ENCODE results near the gene RAX2.

Gene RAX2

DNA sequence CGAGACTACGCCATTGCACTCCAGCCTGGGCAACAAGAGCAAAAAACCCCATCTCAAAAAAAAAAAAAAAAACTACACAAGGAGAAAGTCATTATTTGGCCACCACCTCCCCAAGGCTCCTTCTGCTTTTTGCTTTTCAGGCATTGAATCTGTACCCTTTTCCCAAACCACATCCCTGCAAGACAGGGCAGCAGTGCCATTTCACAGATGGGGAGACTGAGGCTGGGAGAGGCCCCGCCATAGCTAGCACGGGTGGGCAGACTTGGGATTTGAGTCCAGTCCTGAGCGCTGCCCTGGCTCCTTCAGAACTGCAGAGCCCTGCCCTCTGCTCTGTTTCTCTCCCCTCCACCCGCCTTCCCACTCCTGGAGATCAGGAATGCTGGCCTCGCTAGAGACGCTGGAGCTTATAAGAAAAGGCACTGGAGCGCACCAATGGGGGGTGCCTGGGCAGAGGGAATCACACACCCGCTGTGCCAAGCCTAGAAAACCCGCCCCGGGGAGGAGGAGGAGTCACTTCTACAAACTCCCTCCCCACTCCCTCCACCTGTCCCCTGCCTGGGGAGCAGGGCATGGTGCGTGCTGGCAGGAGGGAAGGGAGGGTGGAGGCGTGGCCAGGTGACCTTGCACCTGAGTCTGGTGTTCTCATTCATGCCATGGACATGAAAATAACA lies 46.3 kb downstream of the RAX2 start:
- no peak overlapping the region for H3K9ac ChIP-seq
- H3K27ac ChIP-seq: no peak overlapping the region

DNA sequence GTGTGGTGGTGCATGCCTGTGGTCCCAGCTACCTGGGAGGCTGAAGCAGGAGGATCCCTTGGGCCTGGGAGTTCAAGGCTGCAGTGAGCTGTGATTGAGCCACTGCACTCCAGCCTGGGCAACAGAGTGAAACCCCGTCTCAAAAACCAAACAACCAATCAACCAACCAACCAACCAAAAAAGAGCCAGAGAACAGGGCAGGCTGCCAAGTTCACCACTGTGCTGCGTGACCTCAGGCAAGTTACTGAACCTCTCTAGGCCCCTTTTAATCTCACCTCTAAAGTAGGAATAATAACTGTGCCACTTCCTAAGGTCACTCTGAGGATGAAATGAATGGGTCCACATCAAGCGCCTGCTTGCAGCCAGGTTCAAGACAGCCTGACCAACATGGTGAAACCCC lies 46.9 kb downstream of the RAX2 start:
- no peaks in the 10 kb centered on the region for H4K20me1 ChIP-seq (ENCODE audit: insufficient read depth)
- no peak overlapping the region for H3K9ac ChIP-seq
- H3K4me3 ChIP-seq (IDR thresholded peaks at IDR 0.05; ENCODE audit: insufficient read depth, low read depth, low read length): no peak overlapping the region
- H2AFZ ChIP-seq (ENCODE audit: low read depth): no peak overlapping the region
- no peak overlapping the region for H3K27ac ChIP-seq
- no peaks in the 10 kb centered on the region for H3K79me2 ChIP-seq (ENCODE audit: insufficient read depth, low read depth)
- TF ChIP-seq, protein P1, sequence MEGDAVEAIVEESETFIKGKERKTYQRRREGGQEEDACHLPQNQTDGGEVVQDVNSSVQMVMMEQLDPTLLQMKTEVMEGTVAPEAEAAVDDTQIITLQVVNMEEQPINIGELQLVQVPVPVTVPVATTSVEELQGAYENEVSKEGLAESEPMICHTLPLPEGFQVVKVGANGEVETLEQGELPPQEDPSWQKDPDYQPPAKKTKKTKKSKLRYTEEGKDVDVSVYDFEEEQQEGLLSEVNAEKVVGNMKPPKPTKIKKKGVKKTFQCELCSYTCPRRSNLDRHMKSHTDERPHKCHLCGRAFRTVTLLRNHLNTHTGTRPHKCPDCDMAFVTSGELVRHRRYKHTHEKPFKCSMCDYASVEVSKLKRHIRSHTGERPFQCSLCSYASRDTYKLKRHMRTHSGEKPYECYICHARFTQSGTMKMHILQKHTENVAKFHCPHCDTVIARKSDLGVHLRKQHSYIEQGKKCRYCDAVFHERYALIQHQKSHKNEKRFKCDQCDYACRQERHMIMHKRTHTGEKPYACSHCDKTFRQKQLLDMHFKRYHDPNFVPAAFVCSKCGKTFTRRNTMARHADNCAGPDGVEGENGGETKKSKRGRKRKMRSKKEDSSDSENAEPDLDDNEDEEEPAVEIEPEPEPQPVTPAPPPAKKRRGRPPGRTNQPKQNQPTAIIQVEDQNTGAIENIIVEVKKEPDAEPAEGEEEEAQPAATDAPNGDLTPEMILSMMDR (conservative IDR thresholded peaks at IDR 0.05; ENCODE audit: low read depth, low read length): no peak
- peaks cover 25% of the 10 kb centered on the region for H3K4me1 ChIP-seq (ENCODE audit: low read depth, poor library complexity, severe bottlenecking)
- peaks cover 8% of the 10 kb centered on the region; the same call in 1 of the 2 replicates for H3K27me3 ChIP-seq (ENCODE audit: insufficient read depth, low read depth)
- H3K36me3 ChIP-seq (ENCODE audit: insufficient read depth): no peaks in the 10 kb centered on the region
- peak overlapping the region; percentile 26 for H3K4me2 ChIP-seq

More for the DNA sequence above, 46.3 kb downstream of the RAX2 start:
- no peak overlapping the region; the same call in 1 of the 2 replicates for H3K4me2 ChIP-seq
- H3K4me1 ChIP-seq (ENCODE audit: low read depth, poor library complexity, severe bottlenecking): peaks cover 22% of the 10 kb centered on the region
- no peaks in the 10 kb centered on the region for H4K20me1 ChIP-seq (ENCODE audit: insufficient read depth)
- H3K36me3 ChIP-seq (ENCODE audit: insufficient read depth): no peaks in the 10 kb centered on the region
- H3K4me3 ChIP-seq (IDR thresholded peaks at IDR 0.05; ENCODE audit: insufficient read depth, low read depth, low read length): no peak overlapping the region
- H3K79me2 ChIP-seq (ENCODE audit: insufficient read depth, low read depth): no peaks in the 10 kb centered on the region
- H3K27me3 ChIP-seq (ENCODE audit: insufficient read depth, low read depth): peaks cover 4% of the 10 kb centered on the region; the same call in 1 of the 2 replicates
- H2AFZ ChIP-seq (ENCODE audit: low read depth): no peak overlapping the region
- TF ChIP-seq, protein P1 (conservative IDR thresholded peaks at IDR 0.05; ENCODE audit: low read depth, low read length): no peak

DNA sequence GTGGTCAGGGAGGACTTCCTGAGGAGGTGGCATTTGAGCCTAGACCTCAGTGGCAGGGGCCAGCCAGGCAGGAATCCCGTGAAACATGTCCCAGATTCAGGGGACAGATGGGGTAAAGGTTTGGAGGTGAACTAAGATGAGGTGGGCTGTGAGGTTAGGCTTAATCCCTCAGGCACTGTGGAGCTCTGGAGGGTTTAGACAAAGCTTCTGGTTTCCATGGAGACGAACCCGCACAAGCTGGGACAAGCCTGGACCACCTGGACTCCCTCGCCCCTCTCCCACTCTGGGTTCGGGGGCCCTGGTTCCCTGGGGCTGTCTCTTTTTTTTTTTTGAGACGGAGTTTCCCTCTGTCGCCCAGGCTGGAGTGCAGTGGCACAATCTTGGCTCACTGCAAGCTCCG lies 48.1 kb downstream of the RAX2 start:
- Histone ChIP-seq H3K4me3 (IDR thresholded peaks at IDR 0.05; ENCODE audit: insufficient read depth, low read depth, low read length) (no peak overlapping the region), H2AFZ (ENCODE audit: low read depth) (no peak overlapping the region), H3K9ac (no peak overlapping the region), H3K4me2 (no peak overlapping the region), H3K4me1 (ENCODE audit: low read depth, poor library complexity, severe bottlenecking) (peaks cover 25% of the 10 kb centered on the region), H3K27me3 (ENCODE audit: insufficient read depth, low read depth) (peaks cover 12% of the 10 kb centered on the region), H3K79me2 (ENCODE audit: insufficient read depth, low read depth) (no peaks in the 10 kb centered on the region), H3K36me3 (ENCODE audit: insufficient read depth) (no peaks in the 10 kb centered on the region), H4K20me1 (ENCODE audit: insufficient read depth) (no peaks in the 10 kb centered on the region), H3K27ac (no peak overlapping the region)
- TF ChIP-seq, protein P1 (conservative IDR thresholded peaks at IDR 0.05; ENCODE audit: low read depth, low read length): no peak

DNA sequence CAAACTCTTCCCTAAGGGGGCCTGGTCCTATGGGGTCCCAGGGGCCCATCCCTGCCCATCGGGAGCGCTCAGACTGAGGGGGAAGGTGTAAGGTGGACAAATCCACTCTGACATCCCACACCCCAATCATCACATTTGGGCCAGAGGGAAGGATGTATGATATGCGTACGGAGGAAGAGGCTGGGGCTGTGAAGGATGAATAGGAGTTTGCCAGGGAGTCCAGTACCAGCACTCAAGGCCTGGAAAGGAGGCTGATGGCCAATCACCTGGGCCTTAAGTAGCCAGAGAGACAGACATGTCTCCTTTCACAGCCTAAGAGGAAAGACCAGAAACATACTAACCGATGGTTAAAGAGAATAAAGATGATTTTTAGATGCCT lies 48.9 kb downstream of the RAX2 start:
- H3K79me2 ChIP-seq (ENCODE audit: insufficient read depth, low read depth): no peaks in the 10 kb centered on the region
- TF ChIP-seq, protein P1 (conservative IDR thresholded peaks at IDR 0.05; ENCODE audit: low read depth, low read length): no peak
- no peak overlapping the region for H3K4me3 ChIP-seq (IDR thresholded peaks at IDR 0.05; ENCODE audit: insufficient read depth, low read depth, low read length)
- H2AFZ ChIP-seq (ENCODE audit: low read depth): no peak overlapping the region
- H3K36me3 ChIP-seq (ENCODE audit: insufficient read depth): no peaks in the 10 kb centered on the region
- no peak overlapping the region for H3K4me2 ChIP-seq
- peaks cover 25% of the 10 kb centered on the region for H3K4me1 ChIP-seq (ENCODE audit: low read depth, poor library complexity, severe bottlenecking)
- no peak overlapping the region for H3K27ac ChIP-seq
- no peaks in the 10 kb centered on the region for H4K20me1 ChIP-seq (ENCODE audit: insufficient read depth)
- no peak overlapping the region for H3K9ac ChIP-seq
- peaks cover 12% of the 10 kb centered on the region for H3K27me3 ChIP-seq (ENCODE audit: insufficient read depth, low read depth)
